HAP-1 (cell line): ENCODE results near the gene F2RL3.

Experiments used
- DNase-seq, 2 experiments: peaks; one replicate each; pipeline ENCODE4 v3.0.0-alpha.2; 2016 to 2020; ENCODE audit warnings: low spot score in 2 of 2
- H3K27me3 ChIP-seq: fragments of 250-450 bp; sonication (Bioruptor Pico); 2 replicates; pipeline ENCODE4 v1.5.1; 2020; ENCODE audit warnings: low read depth, mild to moderate bottlenecking, moderate library complexity
- H3K36me3 ChIP-seq: fragments of 250-450 bp; sonication (Bioruptor Pico); replicated peaks from 2 replicates; pipeline ENCODE4 v1.5.1; 2020; ENCODE audit warnings: mild to moderate bottlenecking
- H3K4me1 ChIP-seq: fragments of 250-450 bp; sonication (Bioruptor Pico); 2 replicates; pipeline ENCODE4 v1.5.1; 2020; ENCODE audit warnings: mild to moderate bottlenecking
- H3K4me3 ChIP-seq: fragments of 250-450 bp; sonication (Bioruptor Pico); 2 replicates; pipeline ENCODE4 v1.5.1; 2020; ENCODE audit warnings: mild to moderate bottlenecking, moderate library complexity
- H3K9me3 ChIP-seq: fragments of 250-450 bp; sonication (Bioruptor Pico); 2 replicates; pipeline ENCODE4 v1.5.1; 2020; ENCODE audit warnings: mild to moderate bottlenecking, moderate library complexity
- in situ Hi-C: fragments of 300-500 bp; cut with MboI; formaldehyde crosslinking; loops from 3 replicates; pipeline ENCODE4 v1.14.3; 2020; ENCODE audit warnings: low sequenced_read_pairs, inconsistent platforms, mixed read lengths

The F2RL3 gene

DNA sequence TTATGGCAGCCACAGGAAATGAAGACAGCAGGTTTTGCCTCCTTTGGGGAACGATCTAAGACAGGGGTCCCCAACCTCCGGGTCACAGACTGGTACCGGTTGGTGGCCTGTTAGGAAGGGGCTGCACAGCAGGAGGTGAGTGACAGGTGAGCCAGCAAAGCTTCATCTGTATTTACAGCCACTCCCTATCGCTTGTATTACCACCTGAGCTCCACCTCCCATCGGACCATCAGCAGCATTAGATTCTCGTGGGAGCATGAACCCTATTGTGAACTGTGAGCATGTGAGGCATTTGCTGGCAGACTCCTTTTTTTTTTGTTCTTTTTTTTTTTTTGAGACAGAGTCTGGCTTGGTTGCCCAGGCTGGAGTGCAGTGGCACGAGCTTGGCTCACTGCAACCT is 22.2 kb downstream of the F2RL3 start:
- H3K9me3 ChIP-seq, result peaks cover 7% of the 10 kb centered on the region
- no peak for DNase-seq
- in situ Hi-C loops, result no loop called here
- no peaks in the 10 kb centered on the region for H3K4me1 ChIP-seq
- H3K36me3 ChIP-seq, result no peaks in the 10 kb centered on the region
- H3K27me3 ChIP-seq, result no peaks in the 10 kb centered on the region
- H3K4me3 ChIP-seq, result no peak overlapping the region

DNA sequence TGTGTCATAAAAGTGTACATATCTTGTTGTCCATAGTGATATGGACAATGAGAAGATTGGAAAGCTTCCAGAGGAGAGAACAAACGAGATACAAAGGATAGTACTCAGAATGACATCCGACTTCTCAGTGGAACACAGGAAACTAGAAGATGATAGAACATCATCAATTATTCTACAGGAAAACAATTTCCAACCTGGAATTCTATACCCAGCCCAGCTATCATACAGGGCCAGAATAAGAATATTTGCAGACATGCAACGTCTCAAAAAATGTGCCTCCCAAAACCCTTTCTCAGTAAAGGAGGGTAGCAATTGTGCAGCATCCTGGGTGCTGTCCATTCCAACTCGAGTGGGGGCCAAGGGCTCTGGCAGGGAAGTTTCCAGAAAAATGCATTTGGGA is 24.0 kb downstream of the F2RL3 start:
- peaks cover 7% of the 10 kb centered on the region for H3K9me3 ChIP-seq

DNA sequence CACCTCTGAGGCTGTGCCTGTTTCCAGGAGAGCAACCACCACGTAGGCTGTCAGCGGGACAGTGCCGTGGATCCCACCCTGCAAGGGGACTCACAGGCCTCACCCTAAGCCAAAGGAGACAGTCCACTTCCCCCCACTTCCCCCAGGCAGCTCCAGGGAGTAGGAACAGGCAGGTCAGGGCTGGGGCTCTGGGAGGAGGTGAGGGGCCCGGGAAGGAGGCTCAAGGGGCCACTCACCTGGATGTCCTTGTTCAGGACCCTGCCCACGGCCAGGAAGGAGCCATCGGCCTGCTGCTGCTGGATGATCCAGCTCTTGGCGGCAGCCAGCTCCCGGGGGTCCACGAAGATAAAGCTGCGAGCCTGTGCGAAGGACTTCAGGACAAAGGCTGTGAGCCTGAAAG is 25.6 kb downstream of the F2RL3 start:
- Histone ChIP-seq H3K36me3 (no peaks in the 10 kb centered on the region), H3K4me1 (no peaks in the 10 kb centered on the region), H3K9me3 (peaks cover 7% of the 10 kb centered on the region), H3K4me3 (no peak overlapping the region), H3K27me3 (no peaks in the 10 kb centered on the region)
- in situ Hi-C loops, result no loop called here
- no peak for DNase-seq

More for the DNA sequence above, 24.0 kb downstream of the F2RL3 start:
- Histone ChIP-seq H3K27me3 (no peaks in the 10 kb centered on the region), H3K4me3 (no peak overlapping the region), H3K4me1 (no peaks in the 10 kb centered on the region), H3K36me3 (no peaks in the 10 kb centered on the region)
- no peak for DNase-seq
- in situ Hi-C loops, result no loop called here

DNA sequence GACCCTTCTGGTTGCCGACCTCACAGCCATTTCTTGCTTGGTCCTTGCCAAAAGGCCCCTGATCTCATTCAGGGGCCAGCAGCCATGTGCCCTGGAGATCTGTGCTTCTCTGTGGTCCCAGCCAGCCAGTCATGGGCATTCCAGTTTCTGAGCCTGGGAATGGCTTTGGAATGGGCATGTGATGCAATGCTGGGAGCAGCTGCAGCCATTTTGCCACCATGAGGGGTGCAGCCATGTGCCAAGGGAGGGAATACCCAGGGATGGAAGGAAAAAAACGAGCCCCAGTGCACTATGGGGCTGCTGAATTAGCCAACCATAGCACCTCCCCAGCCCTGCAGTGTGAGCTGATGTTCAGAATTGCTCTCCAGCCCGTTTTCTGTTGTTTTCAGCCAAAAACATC is 26.3 kb downstream of the F2RL3 start:
- no peaks in the 10 kb centered on the region for H3K27me3 ChIP-seq
- DNase-seq, result no peak
- in situ Hi-C loops, result no loop called here
- no peaks in the 10 kb centered on the region for H3K4me1 ChIP-seq
- H3K36me3 ChIP-seq, result no peaks in the 10 kb centered on the region
- no peak overlapping the region for H3K4me3 ChIP-seq
- H3K9me3 ChIP-seq, result peaks cover 7% of the 10 kb centered on the region

DNA sequence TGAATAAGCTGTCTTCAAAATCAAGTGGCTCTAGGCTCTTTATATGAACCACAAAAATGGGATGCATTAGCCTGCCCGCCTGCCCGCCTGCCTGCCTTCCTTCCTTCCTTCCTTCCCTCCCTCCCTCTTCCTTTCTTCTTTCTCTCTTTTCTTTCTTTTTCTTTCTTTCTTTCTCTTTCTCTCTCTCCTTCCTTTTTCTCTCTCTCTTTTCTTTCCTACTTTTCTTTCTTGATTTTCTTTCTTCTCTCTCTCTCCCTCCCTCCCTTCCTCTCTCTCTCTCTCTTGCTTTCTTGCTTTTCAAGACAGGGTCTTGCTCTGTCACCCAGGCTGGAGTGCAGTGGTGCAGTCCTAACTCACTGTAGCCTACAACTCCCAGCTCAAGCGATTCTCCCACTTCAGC is 26.9 kb downstream of the F2RL3 start:
- H3K4me1 ChIP-seq, result no peaks in the 10 kb centered on the region
- H3K9me3 ChIP-seq, result peaks cover 7% of the 10 kb centered on the region
- in situ Hi-C loops, result no loop called here

DNA sequence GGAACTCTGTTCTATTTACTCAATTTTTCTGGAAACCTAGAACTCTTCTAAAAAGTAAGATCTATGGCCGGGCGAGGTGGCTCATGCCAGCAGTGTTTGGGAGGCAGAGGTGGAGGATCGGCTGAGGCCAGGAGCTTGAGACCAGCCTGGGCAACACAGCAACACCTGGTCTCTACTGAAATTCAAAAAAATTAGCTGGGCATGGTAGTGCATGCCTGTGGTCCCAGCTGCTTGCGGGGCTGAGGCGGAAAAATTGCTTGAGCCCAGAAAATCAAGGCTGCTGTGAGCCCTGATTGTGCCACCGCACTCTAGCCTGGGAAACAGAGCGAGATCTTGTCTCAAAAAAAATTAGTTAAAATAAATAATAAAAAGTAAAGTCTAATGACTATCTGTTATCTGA is 28.6 kb downstream of the F2RL3 start:
- no peaks in the 10 kb centered on the region for H3K36me3 ChIP-seq
- no peak for DNase-seq
- no peak overlapping the region for H3K4me3 ChIP-seq
- H3K27me3 ChIP-seq, result no peaks in the 10 kb centered on the region
- peaks cover 6% of the 10 kb centered on the region for H3K9me3 ChIP-seq
- H3K4me1 ChIP-seq, result no peaks in the 10 kb centered on the region
- in situ Hi-C loops, result no loop called here

More for the DNA sequence above, 26.9 kb downstream of the F2RL3 start:
- Histone ChIP-seq H3K4me3 (no peak overlapping the region), H3K36me3 (no peaks in the 10 kb centered on the region), H3K27me3 (no peaks in the 10 kb centered on the region)
- DNase-seq, result no peak

DNA sequence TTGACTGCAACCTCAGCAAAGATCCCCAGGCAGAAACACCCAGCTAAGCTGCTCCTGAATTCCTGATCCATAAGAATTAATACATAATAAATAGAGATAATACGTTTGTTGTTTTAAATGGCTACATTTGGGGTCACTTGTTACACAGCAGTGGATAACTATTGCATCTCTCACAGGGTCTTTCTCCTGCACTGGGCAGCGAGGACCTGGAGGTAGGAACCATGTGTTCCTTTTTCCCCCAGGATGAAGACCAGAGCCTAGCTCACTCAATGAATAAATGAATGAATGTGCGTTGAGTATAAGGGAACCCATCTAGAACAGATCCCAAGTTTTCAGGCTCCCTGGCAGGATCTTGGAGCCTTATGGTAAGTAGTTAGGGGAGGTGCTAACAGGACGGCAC is 30.7 kb downstream of the F2RL3 start:
- in situ Hi-C loops, result no loop called here
- DNase-seq, result no peak
- H3K9me3 ChIP-seq, result no peaks in the 10 kb centered on the region
- no peaks in the 10 kb centered on the region for H3K4me1 ChIP-seq
- no peaks in the 10 kb centered on the region for H3K27me3 ChIP-seq
- H3K4me3 ChIP-seq, result no peak overlapping the region
- no peaks in the 10 kb centered on the region for H3K36me3 ChIP-seq

DNA sequence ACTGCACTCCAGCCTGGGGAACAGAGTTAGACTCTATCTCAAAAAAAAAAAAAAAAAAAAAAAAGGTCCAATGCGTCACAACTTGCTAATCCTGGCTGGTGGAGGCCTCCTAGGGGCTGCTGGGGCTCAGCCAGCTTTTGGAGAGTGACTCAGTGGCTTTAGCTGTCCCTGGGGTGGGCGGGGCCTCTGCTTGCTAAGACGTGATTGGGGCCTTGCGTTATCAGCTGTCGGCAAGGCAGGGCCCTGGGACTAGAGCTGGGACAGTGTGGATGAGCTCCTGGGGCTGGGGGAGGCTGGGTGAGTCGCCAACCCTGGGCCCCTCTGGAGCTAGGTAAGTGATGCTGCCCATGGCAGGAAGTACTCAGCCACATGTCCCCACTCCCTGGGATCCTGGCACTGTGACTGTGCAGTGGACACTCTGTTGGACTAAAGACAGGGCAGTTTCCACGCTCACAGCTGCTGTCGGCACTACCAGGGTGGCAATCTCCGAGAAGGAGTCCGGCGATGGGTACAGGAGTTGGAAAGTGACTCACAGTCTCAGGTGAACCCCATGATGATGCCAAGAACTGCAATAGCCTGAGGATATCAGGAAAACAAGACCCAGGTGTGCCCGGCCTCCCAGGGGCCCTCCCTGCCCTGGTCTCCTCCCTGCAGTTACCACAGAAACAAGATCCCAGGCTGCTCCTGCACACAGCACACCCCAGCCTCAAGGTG is 32.2 kb downstream of the F2RL3 start:
- Histone ChIP-seq H3K4me3 (no peak overlapping the region), H3K9me3 (no peaks in the 10 kb centered on the region), H3K36me3 (no peaks in the 10 kb centered on the region), H3K4me1 (no peaks in the 10 kb centered on the region), H3K27me3 (no peaks in the 10 kb centered on the region)
- DNase-seq, result no peak
- in situ Hi-C loops, result no loop called here

DNA sequence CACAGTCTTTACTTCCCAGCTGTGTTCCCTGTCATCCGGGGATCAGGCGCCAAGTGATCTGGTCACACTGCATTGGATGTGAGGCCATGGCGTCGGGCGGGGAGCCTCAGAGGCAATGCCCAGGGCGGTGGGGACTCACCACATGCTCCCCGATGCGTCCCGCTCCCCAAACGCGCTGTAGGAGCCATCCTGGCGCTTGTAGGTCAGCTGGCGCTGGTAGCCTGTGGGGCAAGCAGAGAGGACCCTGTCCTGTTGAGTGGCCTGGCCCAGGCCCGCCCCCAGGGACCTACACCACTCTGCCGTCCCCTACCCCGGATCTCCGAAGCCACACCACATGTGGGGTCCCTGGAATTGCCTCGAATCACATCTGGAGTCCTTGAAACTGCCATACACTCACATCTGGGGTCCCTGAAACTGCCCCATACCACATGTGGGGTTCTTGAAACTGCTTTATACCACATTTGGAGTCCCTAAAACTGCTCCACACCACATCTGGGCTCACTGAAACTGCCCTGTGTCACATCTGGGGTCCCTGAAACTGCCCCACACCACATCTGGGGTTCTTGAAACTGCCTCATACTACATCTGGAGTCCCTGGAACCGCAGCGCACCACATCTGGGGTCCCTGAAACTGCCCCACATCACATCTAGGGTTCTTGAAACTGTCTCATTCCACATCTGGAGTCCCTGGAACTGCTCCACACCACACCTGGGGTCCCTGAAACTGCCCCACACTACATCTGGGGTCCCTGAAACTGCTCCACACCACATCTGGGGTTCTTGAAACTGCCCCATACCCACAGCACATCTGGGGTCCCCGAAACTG is 33.2 kb downstream of the F2RL3 start:
- Histone ChIP-seq H3K36me3 (no peaks in the 10 kb centered on the region), H3K27me3 (no peaks in the 10 kb centered on the region), H3K4me1 (no peaks in the 10 kb centered on the region), H3K4me3 (no peak overlapping the region), H3K9me3 (no peaks in the 10 kb centered on the region)
- DNase-seq, result no peak
- in situ Hi-C loops, result no loop called here

DNA sequence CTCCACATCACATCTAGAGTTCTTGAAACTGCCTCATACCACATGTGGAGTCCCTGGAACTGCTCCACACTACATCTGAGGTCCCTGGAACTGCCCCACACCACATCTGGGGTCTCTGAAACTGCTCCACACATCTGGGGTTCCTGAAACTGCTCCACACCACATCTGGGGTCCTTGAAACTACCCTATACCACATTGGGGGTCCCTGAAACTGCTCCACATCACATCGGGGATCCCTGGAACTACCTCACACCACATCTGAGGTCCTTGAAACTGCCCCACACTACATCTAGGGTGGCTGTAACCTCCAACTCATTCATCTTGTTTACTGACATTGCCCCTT is 33.8 kb downstream of the F2RL3 start:
- Histone ChIP-seq H3K4me1 (no peaks in the 10 kb centered on the region), H3K4me3 (no peak overlapping the region), H3K36me3 (no peaks in the 10 kb centered on the region), H3K27me3 (no peaks in the 10 kb centered on the region), H3K9me3 (no peaks in the 10 kb centered on the region)
- in situ Hi-C loops, result no loop called here
- DNase-seq, result no peak

DNA sequence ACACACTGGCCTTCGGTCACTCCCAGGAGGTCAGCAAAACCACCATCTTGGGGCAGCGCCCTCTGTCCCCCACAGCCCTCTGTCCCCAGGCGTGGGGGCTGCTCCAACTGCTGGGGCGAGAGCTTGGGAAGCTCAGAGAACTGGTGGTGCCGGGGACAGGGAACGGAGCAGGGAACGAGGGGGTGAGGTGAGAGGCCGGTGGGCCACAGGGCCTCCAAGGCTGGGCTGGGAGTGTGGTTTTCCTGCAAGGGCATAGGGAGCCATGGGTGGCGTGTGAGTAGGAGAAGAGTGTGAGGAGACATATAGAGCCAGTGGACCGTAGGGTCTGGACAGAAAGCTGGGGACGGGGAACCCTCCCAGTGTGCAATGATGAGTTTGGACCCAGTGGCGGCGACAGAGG is 34.1 kb downstream of the F2RL3 start:
- in situ Hi-C loops, result no loop called here
- H3K36me3 ChIP-seq, result no peaks in the 10 kb centered on the region
- no peaks in the 10 kb centered on the region for H3K9me3 ChIP-seq
- no peak overlapping the region for H3K4me3 ChIP-seq
- no peaks in the 10 kb centered on the region for H3K4me1 ChIP-seq
- H3K27me3 ChIP-seq, result no peaks in the 10 kb centered on the region
- no peak for DNase-seq

DNA sequence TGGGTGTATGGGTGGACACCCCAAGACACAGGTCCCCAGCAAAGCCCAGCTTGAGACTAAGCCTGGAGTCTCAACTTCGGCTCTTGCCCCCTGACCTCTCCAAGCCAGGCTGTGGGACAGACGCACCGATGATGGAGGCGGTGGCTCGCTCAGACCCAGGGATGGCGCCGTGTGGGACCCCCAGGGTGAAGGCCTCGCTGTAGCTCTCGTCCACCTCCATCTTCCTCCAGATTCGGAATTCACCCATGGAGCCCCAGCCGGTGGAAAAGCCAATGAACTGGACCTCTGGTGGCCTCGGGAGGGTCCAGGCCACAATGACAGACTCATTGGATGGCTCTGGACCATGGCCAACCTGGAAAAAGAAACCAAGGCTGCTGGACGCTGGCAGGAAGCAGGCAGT is 39.1 kb downstream of the F2RL3 start:
- Histone ChIP-seq H3K4me1 (no peaks in the 10 kb centered on the region), H3K9me3 (no peaks in the 10 kb centered on the region), H3K36me3 (no peaks in the 10 kb centered on the region), H3K4me3 (no peak overlapping the region), H3K27me3 (no peaks in the 10 kb centered on the region)
- DNase-seq, result no peak
- in situ Hi-C loops, result no loop called here

DNA sequence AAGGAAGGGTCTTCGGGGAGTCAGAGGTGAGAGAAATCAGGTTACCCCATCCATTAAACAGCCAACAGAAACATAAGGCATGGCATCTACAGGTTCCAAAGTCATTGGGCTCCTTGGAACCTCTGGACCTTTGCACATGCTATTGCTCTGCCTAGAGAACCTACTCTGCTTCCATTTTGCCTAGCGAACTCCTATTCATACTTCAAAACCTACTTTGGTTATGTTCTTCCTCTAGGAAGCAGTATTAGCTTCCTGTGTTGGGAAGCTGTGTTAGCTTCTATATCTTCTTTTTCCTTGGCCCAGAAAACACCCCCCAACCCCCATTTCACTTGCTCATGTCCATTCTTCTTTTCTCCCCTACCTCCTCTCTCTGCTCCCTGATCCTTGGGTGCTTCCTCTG is 39.6 kb downstream of the F2RL3 start:
- Histone ChIP-seq H3K4me3 (no peak overlapping the region), H3K4me1 (no peaks in the 10 kb centered on the region), H3K9me3 (no peaks in the 10 kb centered on the region), H3K27me3 (no peaks in the 10 kb centered on the region), H3K36me3 (no peaks in the 10 kb centered on the region)
- no peak for DNase-seq
- in situ Hi-C loops, result no loop called here

DNA sequence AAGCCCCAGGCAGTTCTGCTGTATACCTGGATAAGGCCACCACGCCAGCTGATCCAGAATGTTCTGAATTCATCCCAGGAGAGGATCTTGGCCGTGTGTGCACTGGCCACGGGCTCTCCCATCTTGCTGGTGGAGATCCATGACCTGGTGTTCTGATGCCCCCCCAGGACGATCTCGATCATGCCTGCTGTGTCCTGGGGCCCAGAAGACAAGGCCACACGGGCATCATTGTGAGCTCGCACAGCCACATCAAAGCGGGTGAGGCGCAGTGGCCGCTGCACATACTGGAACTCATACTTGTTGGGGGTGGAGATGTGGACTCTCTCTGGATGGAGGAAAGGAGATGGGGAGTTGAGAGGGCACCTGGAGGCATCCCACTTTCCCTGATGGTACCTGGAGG is 40.1 kb downstream of the F2RL3 start:
- no peaks in the 10 kb centered on the region for H3K27me3 ChIP-seq
- H3K4me1 ChIP-seq, result no peaks in the 10 kb centered on the region
- no peaks in the 10 kb centered on the region for H3K36me3 ChIP-seq
- in situ Hi-C loops, result no loop called here
- H3K4me3 ChIP-seq, result no peak overlapping the region
- H3K9me3 ChIP-seq, result no peaks in the 10 kb centered on the region
- DNase-seq, result no peak
